ENCODE results near the gene NKIRAS2. TPM values are rescaled to one million over a fixed set of nuclear protein-coding genes. Genes with fewer than 3 reads are reported as not detected.
"Not testable (repeated sequence)": the region's sequence is repeated elsewhere in the genome, so short reads cannot be mapped to it uniquely, and the experiment has no call there.

The NKIRAS2 gene
- total RNA-seq, 3 donors from 2014 or later, result 29.5 to 34.9 (median 31.1) TPM

DNA sequence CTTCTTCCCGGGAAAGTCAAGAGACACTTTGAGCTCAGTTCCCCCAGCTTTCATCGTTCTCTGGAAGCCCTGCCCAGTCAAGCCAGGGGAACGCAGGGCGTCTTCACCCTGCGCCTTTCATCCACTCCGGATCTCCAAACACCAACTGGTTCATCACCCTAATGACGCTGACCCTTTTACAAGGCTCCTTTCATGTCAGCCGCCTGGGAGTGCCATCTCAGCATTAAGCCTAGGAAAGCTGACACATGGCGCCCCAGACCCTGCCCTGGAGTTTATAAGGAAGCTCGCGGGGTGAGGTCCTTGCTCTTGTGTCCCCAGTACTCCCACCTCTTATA, 2.1 kb upstream of the NKIRAS2 start:
- Histone ChIP-seq H3K4me3 (peak overlapping the region; percentile 72), H3K4me1 (ENCODE audit: low read depth) (peaks cover 32% of the 10 kb centered on the region), H3K36me3 (ENCODE audit: low read depth) (no peaks in the 10 kb centered on the region), H3K9me3 (no peaks in the 10 kb centered on the region)
- DNase-seq, result peak; percentile 51 to 63 (median 56)
- TF ChIP-seq, protein P1, sequence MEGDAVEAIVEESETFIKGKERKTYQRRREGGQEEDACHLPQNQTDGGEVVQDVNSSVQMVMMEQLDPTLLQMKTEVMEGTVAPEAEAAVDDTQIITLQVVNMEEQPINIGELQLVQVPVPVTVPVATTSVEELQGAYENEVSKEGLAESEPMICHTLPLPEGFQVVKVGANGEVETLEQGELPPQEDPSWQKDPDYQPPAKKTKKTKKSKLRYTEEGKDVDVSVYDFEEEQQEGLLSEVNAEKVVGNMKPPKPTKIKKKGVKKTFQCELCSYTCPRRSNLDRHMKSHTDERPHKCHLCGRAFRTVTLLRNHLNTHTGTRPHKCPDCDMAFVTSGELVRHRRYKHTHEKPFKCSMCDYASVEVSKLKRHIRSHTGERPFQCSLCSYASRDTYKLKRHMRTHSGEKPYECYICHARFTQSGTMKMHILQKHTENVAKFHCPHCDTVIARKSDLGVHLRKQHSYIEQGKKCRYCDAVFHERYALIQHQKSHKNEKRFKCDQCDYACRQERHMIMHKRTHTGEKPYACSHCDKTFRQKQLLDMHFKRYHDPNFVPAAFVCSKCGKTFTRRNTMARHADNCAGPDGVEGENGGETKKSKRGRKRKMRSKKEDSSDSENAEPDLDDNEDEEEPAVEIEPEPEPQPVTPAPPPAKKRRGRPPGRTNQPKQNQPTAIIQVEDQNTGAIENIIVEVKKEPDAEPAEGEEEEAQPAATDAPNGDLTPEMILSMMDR (IDR thresholded peaks at IDR 0.05), result no peak
- peak; percentile 30 for ATAC-seq
- intact Hi-C loops (cut with DNase I, micrococcal nuclease), result no loop called here

DNA sequence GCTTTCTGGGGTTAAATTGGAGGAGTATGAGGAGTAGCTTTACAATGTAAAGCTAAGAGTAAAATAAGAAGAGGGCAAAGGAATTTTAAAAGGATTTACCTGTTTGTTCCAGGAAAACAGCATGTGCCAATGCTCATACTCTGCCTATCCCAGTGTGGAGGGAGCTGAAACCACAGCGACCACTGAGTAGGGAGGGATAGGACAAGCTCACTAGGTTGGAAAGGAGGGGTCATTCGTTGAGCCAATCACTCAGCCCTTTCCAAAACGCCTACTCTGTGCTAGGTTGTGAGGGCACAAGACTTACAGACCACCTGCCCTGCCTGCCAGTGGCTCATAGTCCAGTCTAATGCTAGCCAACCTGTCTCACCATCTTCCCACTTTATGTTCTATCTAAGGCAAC, 1.6 kb upstream of the NKIRAS2 start:
- Histone ChIP-seq H3K36me3 (ENCODE audit: low read depth) (no peaks in the 10 kb centered on the region), H3K9me3 (no peaks in the 10 kb centered on the region), H3K4me1 (ENCODE audit: low read depth) (peaks cover 32% of the 10 kb centered on the region), H3K4me3 (no peak overlapping the region)
- DNase-seq (no peak), ATAC-seq (no peak)
- TF ChIP-seq, protein P1 (IDR thresholded peaks at IDR 0.05), result no peak
- intact Hi-C loops (cut with DNase I, micrococcal nuclease), result no loop called here

DNA sequence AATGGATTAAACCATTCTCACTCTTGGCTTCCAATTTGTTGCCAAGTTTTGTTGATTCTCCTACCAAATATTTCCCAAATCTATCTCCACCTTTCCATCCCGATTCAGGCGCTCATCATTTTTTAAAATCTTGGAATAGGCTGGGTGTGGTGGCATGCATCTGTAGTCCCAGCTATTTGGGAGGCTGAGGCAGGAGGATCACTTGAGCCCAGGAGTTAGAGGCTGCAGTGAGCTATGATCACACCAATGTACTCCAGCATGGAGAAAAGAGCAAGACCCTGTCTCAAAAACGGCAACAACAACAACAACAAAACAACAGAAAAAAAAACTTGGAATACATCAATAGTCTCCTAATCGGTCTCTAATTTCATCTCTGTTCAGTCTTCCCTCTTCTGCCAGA, 902 bp upstream of the NKIRAS2 start:
- no peaks in the 10 kb centered on the region for H3K36me3 ChIP-seq (ENCODE audit: low read depth)
- ATAC-seq, result no peak
- TF ChIP-seq, protein P1 (IDR thresholded peaks at IDR 0.05), result no peak
- H3K9me3 ChIP-seq, result no peaks in the 10 kb centered on the region
- H3K4me1 ChIP-seq (ENCODE audit: low read depth), result peaks cover 32% of the 10 kb centered on the region
- intact Hi-C loops (cut with DNase I, micrococcal nuclease), result no loop called here
- H3K4me3 ChIP-seq, result no peak overlapping the region
- no peak for DNase-seq

DNA sequence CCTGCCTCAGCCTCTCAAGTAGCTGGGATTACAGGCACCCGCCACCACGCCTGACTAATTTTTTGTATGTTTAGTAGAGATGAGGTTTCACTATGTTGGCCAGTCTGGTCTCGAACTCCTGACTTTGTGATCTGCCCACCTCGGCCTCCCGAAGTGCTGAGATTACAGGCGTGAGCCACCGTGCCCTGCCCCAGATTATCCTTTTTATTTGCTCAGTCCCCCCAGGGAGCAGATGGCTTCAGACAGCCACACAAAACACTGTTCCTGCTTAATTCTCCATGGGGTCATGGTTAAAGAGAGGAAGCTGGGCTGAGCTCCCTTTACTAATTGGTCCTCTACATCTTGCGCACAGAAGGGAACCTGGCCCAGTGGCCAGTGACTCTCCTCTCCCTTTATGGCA, 955 bp downstream of the NKIRAS2 start:
- H3K4me3 ChIP-seq; H3K9me3 ChIP-seq; ATAC-seq; intact Hi-C loops (cut with DNase I, micrococcal nuclease); H3K36me3 ChIP-seq (ENCODE audit: low read depth): not testable (repeated sequence)
- peak in 1 of 3 donors; percentile 33 for DNase-seq
- peaks cover 36% of the 10 kb centered on the region for H3K4me1 ChIP-seq (ENCODE audit: low read depth)

DNA sequence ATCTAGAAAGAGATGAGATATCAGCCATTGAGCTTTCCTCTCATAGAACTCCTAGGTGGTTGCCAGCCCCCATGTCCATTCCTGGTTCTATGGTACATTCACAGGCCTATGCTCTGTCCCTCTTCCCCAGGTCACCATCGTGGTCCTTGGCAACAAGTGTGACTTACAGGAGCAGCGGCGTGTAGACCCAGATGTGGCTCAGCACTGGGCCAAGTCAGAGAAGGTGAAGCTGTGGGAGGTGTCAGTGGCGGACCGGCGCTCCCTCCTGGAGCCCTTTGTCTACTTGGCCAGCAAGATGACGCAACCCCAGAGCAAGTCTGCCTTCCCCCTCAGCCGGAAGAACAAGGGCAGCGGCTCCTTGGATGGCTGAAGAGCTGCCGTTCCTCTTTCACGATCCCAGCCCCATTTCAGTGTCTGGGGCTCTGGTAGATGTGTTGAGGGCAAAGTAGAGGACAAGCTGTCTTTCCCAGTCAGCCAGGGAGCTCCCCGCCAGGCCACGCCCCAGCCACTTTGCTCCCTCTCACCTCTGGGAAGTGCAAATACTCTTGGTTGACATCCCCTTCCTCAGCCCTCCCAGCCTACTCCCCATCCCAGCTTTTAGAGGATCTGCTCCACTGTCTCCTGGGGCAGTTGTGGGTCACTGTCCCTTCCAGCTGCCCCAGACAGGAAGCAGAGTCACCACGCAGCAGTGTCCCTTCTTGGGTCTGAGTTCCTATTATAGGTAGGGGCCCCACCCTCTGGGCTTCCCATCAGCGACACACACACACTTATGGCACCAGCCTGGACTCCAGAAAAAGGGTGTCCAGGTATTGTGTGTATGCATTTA, 3.8 kb downstream of the NKIRAS2 start:
- Histone ChIP-seq H3K9me3 (no peaks in the 10 kb centered on the region), H3K4me1 (ENCODE audit: low read depth) (peaks cover 31% of the 10 kb centered on the region), H3K36me3 (ENCODE audit: low read depth) (no peaks in the 10 kb centered on the region), H3K4me3 (no peak overlapping the region)
- ATAC-seq (no peak), DNase-seq (peak in 1 of 3 donors; percentile 58)
- intact Hi-C loops (cut with DNase I, micrococcal nuclease), result no loop called here
- TF ChIP-seq, protein P1 (IDR thresholded peaks at IDR 0.05), result no peak

DNA sequence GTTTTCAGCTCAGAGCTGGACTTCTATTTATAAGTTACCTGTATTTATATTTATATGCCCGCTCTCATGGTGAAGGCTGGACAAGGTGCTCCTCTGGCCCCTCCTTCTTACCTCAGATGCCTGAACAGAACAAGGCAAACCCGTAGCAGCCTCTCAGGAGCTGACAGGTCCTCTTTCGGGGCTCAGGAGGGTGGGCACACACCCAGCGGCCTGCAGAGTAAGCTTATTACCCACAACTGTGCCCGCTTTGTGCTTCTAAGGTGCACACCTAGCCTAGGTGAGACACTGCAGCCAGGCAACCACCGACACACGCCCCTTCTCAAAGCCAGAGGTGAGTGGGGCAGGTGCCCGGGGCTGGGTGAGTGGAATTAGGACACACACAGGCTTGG, 5.3 kb downstream of the NKIRAS2 start:
- no peak for ATAC-seq

More for the DNA sequence above, 5.3 kb downstream of the NKIRAS2 start:
- H3K9me3 ChIP-seq, result no peaks in the 10 kb centered on the region
- peak in 1 of 3 donors; percentile 56 for DNase-seq
- TF ChIP-seq, protein P1 (IDR thresholded peaks at IDR 0.05), result no peak
- intact Hi-C loops (cut with DNase I, micrococcal nuclease), result no loop called here
- peaks cover 27% of the 10 kb centered on the region for H3K4me1 ChIP-seq (ENCODE audit: low read depth)
- no peak overlapping the region for H3K4me3 ChIP-seq
- no peaks in the 10 kb centered on the region for H3K36me3 ChIP-seq (ENCODE audit: low read depth)
